Skeletal muscle satellite cell (primary cell): ENCODE data around the gene ASIC1. TPM values are rescaled to one million over a fixed set of nuclear protein-coding genes. Genes with fewer than 3 reads are reported as not detected.

ENCODE experiments used
- H3K27me3 ChIP-seq: 2 replicates; pipeline ENCODE4 v1.7.0; 2013; ENCODE audit warnings: low read length; ENCODE audit not compliant: control insufficient read depth, insufficient read depth
- H3K36me3 ChIP-seq: 2 replicates; pipeline ENCODE4 v1.7.0; 2013; ENCODE audit warnings: mild to moderate bottlenecking, control low read depth, low read length; ENCODE audit not compliant: insufficient read depth
- H3K4me1 ChIP-seq: 2 replicates; pipeline ENCODE4 v1.7.0; 2013; ENCODE audit warnings: low read length; ENCODE audit not compliant: control insufficient read depth, insufficient read depth
- H3K4me2 ChIP-seq: 2 replicates; pipeline ENCODE4 v1.7.0; 2013; ENCODE audit warnings: mild to moderate bottlenecking, low read length
- H3K4me3 ChIP-seq: 2 replicates; pipeline ENCODE4 v1.7.0; 2013; ENCODE audit warnings: low read length
- H3K9ac ChIP-seq: 2 replicates; pipeline ENCODE4 v1.7.0; 2013; ENCODE audit warnings: mild to moderate bottlenecking, low read depth, low read length, moderate library complexity
- H3K9me3 ChIP-seq: replicated peaks from 2 replicates; pipeline ENCODE4 v1.7.0; 2013; ENCODE audit warnings: mild to moderate bottlenecking, control low read depth, low read length
- total RNA-seq: library from RNA; depleted of rRNA; stranded (reverse); fragments of >200 nt; gene quantifications from 2 replicates; pipeline ENCODE4 v1.2.3, GENCODE V29; 2012; rRNA removed

ASIC1 gene
- 0.76 and 0.87 TPM in 2 replicates for total RNA-seq

DNA sequence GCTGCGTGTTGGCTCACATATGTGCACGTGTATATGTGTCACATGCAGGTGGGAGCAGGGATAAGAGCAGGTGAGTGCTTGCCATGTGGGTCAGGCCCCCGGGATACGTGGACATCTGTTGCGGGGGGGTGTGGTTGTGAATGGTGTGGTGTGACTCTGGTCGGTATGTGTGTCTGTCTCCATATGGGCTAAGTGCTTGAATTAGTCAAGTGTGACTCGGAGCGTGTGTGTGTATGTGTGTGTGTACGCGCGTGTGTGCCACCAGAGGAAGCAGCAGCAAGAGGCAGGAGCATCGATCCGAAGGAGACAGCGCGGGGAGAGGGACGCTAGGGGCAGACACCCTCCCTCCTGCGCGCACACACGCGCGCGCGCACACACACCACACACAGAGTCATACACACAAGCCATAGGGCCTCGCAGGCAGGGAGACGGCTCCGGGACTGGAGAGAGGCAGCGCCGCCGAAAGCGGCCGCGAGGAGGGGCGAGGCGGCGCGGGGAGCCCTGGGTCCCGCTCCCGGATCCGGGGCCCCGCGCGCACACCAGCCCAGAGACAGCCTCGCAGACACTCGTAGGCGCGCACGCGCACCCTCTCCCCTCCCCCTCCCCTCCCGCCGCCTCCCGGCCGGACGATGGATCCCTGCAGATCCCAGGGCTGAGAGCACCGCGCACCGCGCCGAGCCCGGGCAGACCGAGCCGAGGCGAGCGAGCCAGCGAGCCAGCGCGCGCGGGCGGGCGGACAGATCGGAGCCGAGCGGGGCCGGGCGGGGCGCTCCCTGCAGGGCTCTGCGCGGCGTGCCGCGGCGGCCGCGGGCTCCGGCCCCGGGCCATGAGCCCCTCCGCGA is at the start of gene ASIC1:
TSS of gene ASIC1 (plus strand) at position 597 of the 842 bp plus-strand sequence. CDS start 1,171 bp downstream, outside the sequence.
- H3K4me1 ChIP-seq = peaks cover 6% of the 10 kb centered on the region
- peak within 1 kb of the TSS; percentile 54 for H3K9ac ChIP-seq
- H3K4me3 ChIP-seq = peak within 1 kb of the TSS; percentile 73
- peak within 1 kb of the TSS; percentile 85 for H3K4me2 ChIP-seq
- no peaks in the 10 kb centered on the region for H3K36me3 ChIP-seq
- H3K27me3 ChIP-seq = peaks cover 56% of the 10 kb centered on the region
- no peaks in the 10 kb centered on the region for H3K9me3 ChIP-seq

DNA sequence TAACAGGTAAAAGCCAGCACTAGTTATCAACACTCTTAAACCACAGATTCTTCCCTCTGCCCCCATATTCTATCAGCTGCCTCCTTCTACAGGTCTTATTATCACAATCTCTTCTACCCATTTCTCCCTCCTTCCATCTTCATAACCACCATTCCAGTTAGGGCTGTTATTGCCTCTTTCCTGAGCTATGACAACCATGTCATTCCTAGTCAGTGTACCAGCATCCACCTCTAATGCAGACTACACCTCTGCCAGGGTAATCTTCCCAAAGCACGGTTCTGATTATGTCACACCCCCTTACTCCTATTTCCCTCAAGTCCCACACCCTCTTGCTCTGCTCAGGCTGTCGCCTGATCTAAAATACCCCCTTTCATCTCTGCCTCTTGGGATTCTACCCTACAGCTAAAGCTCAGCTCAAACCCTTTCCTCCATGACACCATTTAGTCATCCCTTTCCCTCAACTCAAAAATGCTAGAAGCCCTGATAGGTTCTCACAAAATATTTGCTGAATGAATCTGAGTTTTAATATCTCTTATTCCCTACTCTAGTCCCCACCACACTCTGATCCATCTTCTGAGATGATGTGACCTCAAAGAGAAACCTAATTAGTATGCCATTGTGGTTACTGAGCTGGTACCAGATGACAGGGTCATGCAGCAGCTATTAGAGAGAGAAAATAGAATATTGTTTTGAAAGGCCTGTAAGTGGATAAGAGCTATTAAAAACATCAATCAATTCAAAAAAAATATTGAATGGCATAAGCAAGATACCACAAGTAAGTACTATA is 43.8 kb upstream of the ASIC1 start:
- Histone ChIP-seq H3K27me3 (no peaks in the 10 kb centered on the region), H3K4me1 (peaks cover 20% of the 10 kb centered on the region), H3K9ac (no peak overlapping the region), H3K4me2 (no peak overlapping the region), H3K4me3 (no peak overlapping the region), H3K9me3 (no peaks in the 10 kb centered on the region), H3K36me3 (peaks cover 11% of the 10 kb centered on the region)

DNA sequence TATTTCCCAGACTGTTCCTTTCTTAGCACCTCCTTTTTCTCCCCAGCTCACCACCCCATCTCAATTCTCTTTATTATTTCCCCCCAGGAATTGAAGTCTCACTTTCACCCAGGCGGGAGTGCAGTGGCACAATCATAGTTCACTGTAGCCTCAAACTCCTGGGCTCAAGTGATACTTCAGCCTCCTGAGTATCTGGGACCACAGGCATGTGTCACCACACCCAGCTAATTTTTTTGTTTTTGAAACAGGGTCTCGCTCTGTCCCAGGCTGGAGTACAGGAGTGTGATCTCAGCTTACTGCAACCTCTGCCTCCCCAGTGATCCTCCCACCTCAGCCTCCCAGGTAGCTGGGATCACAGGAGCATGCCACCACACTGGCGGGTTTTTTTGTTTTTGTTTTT is 43.1 kb upstream of the ASIC1 start:
- Histone ChIP-seq H3K9ac (no peak overlapping the region), H3K4me2 (no peak overlapping the region), H3K4me1 (peaks cover 20% of the 10 kb centered on the region), H3K9me3 (no peaks in the 10 kb centered on the region), H3K27me3 (no peaks in the 10 kb centered on the region), H3K36me3 (peaks cover 11% of the 10 kb centered on the region), H3K4me3 (no peak overlapping the region)

DNA sequence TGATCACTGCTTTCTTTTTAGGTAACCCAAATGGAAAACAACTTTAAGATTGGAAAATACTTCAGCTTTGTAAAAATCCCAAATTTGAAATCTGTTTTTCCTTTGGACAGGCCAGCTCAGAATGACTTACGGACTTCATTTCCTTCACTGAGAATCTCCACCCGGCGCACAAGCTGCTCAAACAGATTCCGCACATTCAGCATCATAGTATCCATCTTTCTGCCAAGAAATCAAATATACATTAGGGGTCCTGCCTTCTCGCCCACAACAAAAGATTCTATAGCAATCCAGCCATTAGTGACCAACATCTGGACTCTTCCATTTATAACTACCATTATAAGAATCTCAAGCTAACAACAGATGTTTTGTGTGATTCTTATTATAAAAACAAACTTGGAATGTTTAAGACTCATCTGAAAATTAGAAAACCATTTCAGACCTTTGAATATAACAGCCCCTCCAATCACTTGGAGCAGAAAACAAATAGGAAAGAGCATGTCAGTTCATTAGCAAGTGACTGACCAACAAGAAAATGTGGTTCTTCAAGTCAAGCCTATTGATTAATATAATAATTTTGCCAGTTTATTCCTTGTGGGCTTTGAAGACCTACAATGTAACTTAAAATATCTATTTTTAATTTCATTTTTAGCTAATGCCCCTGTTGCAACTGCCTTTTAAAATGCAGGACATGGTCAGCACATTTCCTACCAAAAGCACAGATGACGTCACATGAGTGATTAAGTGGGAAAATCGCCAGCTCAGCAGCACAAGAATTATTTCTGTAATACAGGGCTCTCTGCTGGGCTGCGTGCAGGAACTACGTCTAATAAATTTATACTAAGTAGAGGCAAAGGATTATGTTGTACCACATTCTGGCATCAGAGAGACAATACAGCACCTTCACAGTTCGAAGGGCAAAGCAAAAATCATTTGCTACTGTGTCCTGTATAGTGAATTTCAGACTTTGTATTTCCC is 40.6 kb upstream of the ASIC1 start:
- Histone ChIP-seq H3K36me3 (peaks cover 8% of the 10 kb centered on the region), H3K4me3 (peak overlapping the region; percentile 52), H3K4me1 (peaks cover 32% of the 10 kb centered on the region), H3K9ac (peak overlapping the region; percentile 59), H3K9me3 (no peaks in the 10 kb centered on the region), H3K4me2 (peak overlapping the region; percentile 81), H3K27me3 (no peaks in the 10 kb centered on the region)

DNA sequence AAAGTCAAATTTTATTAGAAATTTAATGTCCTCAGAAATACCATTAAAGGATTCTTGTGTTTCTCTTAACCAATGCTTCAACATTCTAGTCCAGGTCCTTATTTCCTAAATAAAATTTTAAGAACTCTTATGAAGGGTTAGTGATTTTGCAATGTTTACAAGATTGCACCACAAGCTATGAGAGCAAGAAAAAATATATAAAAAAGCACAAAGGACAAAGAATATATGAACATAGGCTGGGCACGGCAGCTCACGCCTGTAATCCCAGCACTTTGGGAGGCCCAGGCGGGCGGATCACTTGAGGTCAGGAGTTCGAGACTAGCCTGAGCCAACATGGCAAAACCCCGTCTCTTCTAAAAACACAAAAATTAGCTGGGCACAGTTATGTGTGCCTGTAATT is 39.8 kb upstream of the ASIC1 start:
- no peaks in the 10 kb centered on the region for H3K27me3 ChIP-seq
- peaks cover 8% of the 10 kb centered on the region for H3K36me3 ChIP-seq
- H3K4me1 ChIP-seq = peaks cover 32% of the 10 kb centered on the region
- H3K9me3 ChIP-seq = no peaks in the 10 kb centered on the region
- no peak overlapping the region for H3K4me3 ChIP-seq
- peak overlapping the region; percentile 59 for H3K9ac ChIP-seq
- H3K4me2 ChIP-seq = peak overlapping the region; percentile 81

DNA sequence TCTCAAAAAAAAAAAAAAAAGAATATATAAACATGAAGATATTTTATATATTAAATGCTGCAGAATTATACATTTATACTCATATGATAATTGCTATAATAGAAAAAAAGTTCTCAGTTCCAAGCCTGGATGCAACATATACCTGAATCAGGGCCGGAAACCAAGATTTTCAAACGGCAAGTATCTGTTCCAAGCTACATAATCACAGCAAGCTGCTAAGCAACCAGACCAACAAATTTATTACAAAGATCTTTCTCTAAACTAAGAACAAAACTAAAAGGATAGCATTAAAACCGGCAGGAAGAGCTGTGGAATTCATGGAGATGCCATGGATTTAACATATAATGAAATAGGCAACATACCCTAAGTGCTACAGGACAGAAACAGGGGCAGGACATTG is 39.2 kb upstream of the ASIC1 start:
- Histone ChIP-seq H3K9ac (peak overlapping the region; percentile 59), H3K4me3 (no peak overlapping the region), H3K27me3 (no peaks in the 10 kb centered on the region), H3K4me1 (peaks cover 32% of the 10 kb centered on the region), H3K9me3 (no peaks in the 10 kb centered on the region), H3K36me3 (peaks cover 8% of the 10 kb centered on the region), H3K4me2 (peak overlapping the region; percentile 81)

DNA sequence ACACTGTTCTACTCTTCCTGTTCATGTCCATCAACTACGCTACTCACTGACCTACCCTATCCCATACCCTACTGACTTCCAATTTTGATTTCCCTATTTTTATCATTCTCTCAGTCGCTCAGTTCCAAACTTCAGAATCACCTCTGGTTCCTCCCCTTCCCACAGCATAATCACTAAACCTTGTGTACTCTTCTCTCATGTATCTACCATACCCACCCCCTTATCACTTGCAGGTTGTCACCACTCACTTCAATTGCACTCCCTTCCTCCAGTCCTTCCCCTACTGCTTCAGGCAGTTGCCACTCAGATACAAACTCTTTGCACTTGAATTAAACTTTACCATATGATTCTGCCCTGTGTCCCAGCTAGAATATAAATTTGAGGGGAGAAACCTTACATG is 38.4 kb upstream of the ASIC1 start:
- Histone ChIP-seq H3K4me2 (no peak overlapping the region), H3K4me3 (no peak overlapping the region), H3K9ac (no peak overlapping the region), H3K36me3 (peaks cover 4% of the 10 kb centered on the region), H3K9me3 (no peaks in the 10 kb centered on the region), H3K4me1 (peaks cover 32% of the 10 kb centered on the region), H3K27me3 (no peaks in the 10 kb centered on the region)

DNA sequence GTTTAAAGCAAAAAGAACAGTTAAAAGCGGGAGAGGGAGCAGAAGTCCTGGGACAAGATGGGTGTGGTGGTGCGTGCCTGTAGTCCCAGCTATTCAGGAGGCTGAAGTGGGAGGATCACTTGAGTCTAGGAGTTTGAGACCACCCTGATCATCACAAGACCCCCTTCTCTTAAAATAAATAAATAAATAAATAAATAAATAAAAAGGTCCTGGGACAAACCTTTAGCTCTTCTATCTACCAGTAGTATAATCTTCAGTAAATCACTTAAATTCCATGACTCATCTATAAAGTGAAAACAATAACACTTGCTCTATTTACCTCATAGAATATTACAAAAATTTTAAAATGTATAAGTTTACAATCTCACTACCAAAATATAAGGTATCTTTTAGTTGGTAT is 37.9 kb upstream of the ASIC1 start:
- Histone ChIP-seq H3K9me3 (no peaks in the 10 kb centered on the region), H3K27me3 (no peaks in the 10 kb centered on the region), H3K9ac (no peak overlapping the region), H3K4me1 (peaks cover 37% of the 10 kb centered on the region), H3K36me3 (peaks cover 3% of the 10 kb centered on the region), H3K4me3 (no peak overlapping the region), H3K4me2 (no peak overlapping the region)

DNA sequence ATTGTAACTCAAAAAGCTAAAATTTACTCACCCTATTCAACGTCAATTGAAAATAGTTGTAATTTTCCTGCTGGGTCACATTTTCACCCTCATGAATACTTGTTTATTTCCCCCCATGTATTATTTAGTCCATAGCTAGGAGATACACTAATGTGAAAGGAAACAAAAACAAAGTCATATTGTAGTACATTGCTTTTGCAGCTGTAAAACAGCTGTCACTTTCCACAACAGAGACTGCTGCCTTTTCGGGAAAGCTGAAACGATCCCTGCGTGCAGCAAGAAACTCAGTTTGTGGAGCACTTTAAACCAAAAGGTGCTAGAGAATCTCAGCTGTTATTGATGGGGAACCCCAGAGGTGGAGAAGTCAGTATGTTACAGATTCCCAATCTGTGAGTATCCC is 36.4 kb upstream of the ASIC1 start:
- peak overlapping the region; percentile 17 for H3K4me3 ChIP-seq
- peaks cover 42% of the 10 kb centered on the region for H3K4me1 ChIP-seq
- H3K4me2 ChIP-seq = peak overlapping the region; percentile 72
- H3K27me3 ChIP-seq = no peaks in the 10 kb centered on the region
- H3K36me3 ChIP-seq = no peaks in the 10 kb centered on the region
- peak overlapping the region; percentile 9 for H3K9ac ChIP-seq
- H3K9me3 ChIP-seq = no peaks in the 10 kb centered on the region

DNA sequence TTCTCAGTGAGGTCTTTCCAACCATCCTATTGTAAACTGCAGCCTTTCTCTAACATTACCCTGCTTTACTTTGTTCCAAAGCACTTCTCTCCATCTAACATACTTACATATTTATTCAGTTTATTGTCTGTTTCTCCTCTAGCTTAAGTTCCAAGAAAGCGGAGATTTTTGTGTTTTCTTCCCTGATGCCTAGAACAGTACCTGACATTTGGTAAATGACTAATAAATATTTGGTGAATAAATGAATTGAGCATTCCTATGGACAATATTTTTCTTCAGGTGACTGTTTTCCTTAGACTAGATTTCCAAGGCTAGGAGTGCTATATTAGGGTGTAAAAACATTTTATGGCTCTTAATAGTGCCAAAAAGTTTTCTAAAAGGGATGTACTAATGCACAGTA is 34.5 kb upstream of the ASIC1 start:
- H3K9me3 ChIP-seq = no peaks in the 10 kb centered on the region
- H3K36me3 ChIP-seq = no peaks in the 10 kb centered on the region
- no peak overlapping the region for H3K9ac ChIP-seq
- H3K27me3 ChIP-seq = no peaks in the 10 kb centered on the region
- H3K4me3 ChIP-seq = no peak overlapping the region
- peaks cover 27% of the 10 kb centered on the region for H3K4me1 ChIP-seq
- H3K4me2 ChIP-seq = peak overlapping the region; percentile 31

DNA sequence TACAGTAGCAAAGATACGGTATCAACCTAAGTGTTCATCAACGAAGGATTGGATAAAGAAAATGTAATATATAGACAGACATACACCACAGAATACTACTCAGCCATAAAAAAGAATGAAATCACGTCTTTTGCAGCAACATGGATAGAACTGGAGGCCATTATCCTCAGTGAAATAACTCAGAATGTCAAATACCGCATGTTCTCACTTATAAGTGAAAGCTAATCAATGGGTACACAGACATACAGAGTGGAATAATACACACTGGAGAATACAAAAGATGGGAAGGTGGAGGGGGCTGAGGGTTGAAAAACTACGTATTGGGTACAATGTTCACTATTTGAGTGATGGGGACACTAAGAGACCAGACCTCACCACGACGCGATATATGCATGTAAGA is 33.2 kb upstream of the ASIC1 start:
- peak overlapping the region; percentile 95 for H3K4me3 ChIP-seq
- peak overlapping the region; percentile 92 for H3K9ac ChIP-seq
- H3K36me3 ChIP-seq = no peaks in the 10 kb centered on the region
- H3K4me1 ChIP-seq = peaks cover 22% of the 10 kb centered on the region
- H3K27me3 ChIP-seq = no peaks in the 10 kb centered on the region
- peak overlapping the region; percentile 82 for H3K4me2 ChIP-seq
- no peaks in the 10 kb centered on the region for H3K9me3 ChIP-seq
